PC-3 (cell line): Measurements from ENCODE around the gene MRPL46.

Source experiments
- CTCF ChIP-seq: fragments of 300-600 bp; sonication (generic); conservative IDR thresholded peaks from 2 replicates; pipeline ENCODE4 v1.5.1; 2017; ENCODE audit warnings: antibody characterized with exemption, low read depth, mild to moderate bottlenecking, low read length
- EZH2 ChIP-seq: fragments of 300-600 bp; sonication (generic); IDR thresholded peaks from one replicate; pipeline ENCODE4 v1.6.1; 2017; ENCODE audit warnings: antibody characterized with exemption, mild to moderate bottlenecking, low read length; ENCODE audit not compliant: unreplicated experiment

- TF ChIP-seq CTCF (no peak), EZH2 (no peak)
Measured at GRCh38 chr15:88509964-88510363, 42.8 kb upstream of the MRPL46 start.
